Osteocyte (in vitro differentiated cells): ENCODE results near the gene NCAPG2. TPM values are rescaled to one million over a fixed set of nuclear protein-coding genes. Genes with fewer than 3 reads are reported as not detected.

Experiments
- DNase-seq: peaks from one replicate; pipeline ENCODE4 v3.0.0; 2021; ENCODE audit warnings: mixed read lengths; ENCODE audit not compliant: unreplicated experiment; ENCODE audit errors: extremely low spot score
- H3K27ac Mint-ChIP-seq: one replicate; pipeline ENCODE4 v1.8.0; 2021; ENCODE audit warnings: mild to moderate bottlenecking, mixed read lengths; ENCODE audit not compliant: unreplicated experiment
- H3K27me3 Mint-ChIP-seq: one replicate; pipeline ENCODE4 v1.8.0; 2021; ENCODE audit warnings: mixed read lengths; ENCODE audit not compliant: unreplicated experiment
- H3K36me3 Mint-ChIP-seq: one replicate; pipeline ENCODE4 v1.8.0; 2021; ENCODE audit warnings: mixed read lengths; ENCODE audit not compliant: unreplicated experiment
- H3K4me1 Mint-ChIP-seq: one replicate; pipeline ENCODE4 v1.8.0; 2021; ENCODE audit warnings: mixed read lengths; ENCODE audit not compliant: unreplicated experiment
- H3K4me3 Mint-ChIP-seq: one replicate; pipeline ENCODE4 v1.8.0; 2021; ENCODE audit warnings: mild to moderate bottlenecking, moderate library complexity, mixed read lengths; ENCODE audit not compliant: unreplicated experiment
- H3K9me3 Mint-ChIP-seq: one replicate; pipeline ENCODE4 v1.8.0; 2021; ENCODE audit warnings: mixed read lengths; ENCODE audit not compliant: unreplicated experiment
- CTCF ChIP-seq: fragments of 200-600 bp; sonication (generic); IDR thresholded peaks from 2 replicates; pipeline ENCODE4 v1.5.0; 2021; ENCODE audit warnings: antibody characterized with exemption, mild to moderate bottlenecking, moderate library complexity
- total RNA-seq: library from RNA; stranded (reverse); gene quantifications from 2 replicates; pipeline ENCODE4 v1.2.1, GENCODE V29; 2021

NCAPG2 gene
- total RNA-seq, 1 donor from 2014 or later, result 19.9 TPM

GRCh38 chr7:158586499-158587161 is 118.0 kb downstream of the NCAPG2 start:
- Mint-ChIP-seq H3K27me3 (peaks cover 9% of the 10 kb centered on the region), H3K36me3 (no peaks in the 10 kb centered on the region), H3K9me3 (no peaks in the 10 kb centered on the region), H3K4me3 (no peak overlapping the region), H3K4me1 (peaks cover 5% of the 10 kb centered on the region), H3K27ac (no peak overlapping the region)
- no peak for DNase-seq
- TF ChIP-seq CTCF, result no peak

- Mint-ChIP-seq H3K27me3 (peaks cover 9% of the 10 kb centered on the region), H3K4me1 (peaks cover 5% of the 10 kb centered on the region), H3K36me3 (no peaks in the 10 kb centered on the region), H3K27ac (no peak overlapping the region), H3K9me3 (no peaks in the 10 kb centered on the region), H3K4me3 (peak overlapping the region; percentile 61)
- no peak for TF ChIP-seq CTCF
- no peak for DNase-seq
Observed at GRCh38 chr7:158585721-158586498, 118.7 kb downstream of the NCAPG2 start.

- Mint-ChIP-seq H3K4me3 (no peak overlapping the region), H3K27ac (no peak overlapping the region), H3K9me3 (peaks cover 11% of the 10 kb centered on the region), H3K36me3 (no peaks in the 10 kb centered on the region), H3K27me3 (peaks cover 9% of the 10 kb centered on the region), H3K4me1 (peaks cover 5% of the 10 kb centered on the region)
- no peak for DNase-seq
- TF ChIP-seq CTCF, result no peak
Observed at GRCh38 chr7:158584407-158584806, 120.2 kb downstream of the NCAPG2 start.

- Mint-ChIP-seq H3K27ac (no peak overlapping the region), H3K36me3 (no peaks in the 10 kb centered on the region), H3K9me3 (peaks cover 12% of the 10 kb centered on the region), H3K4me3 (no peak overlapping the region), H3K27me3 (peaks cover 9% of the 10 kb centered on the region), H3K4me1 (peaks cover 5% of the 10 kb centered on the region)
- DNase-seq, result no peak
- no peak for TF ChIP-seq CTCF
Observed at GRCh38 chr7:158583810-158584209, 120.8 kb downstream of the NCAPG2 start.

- Mint-ChIP-seq H3K36me3 (no peaks in the 10 kb centered on the region), H3K4me1 (peaks cover 3% of the 10 kb centered on the region), H3K4me3 (no peak overlapping the region), H3K27ac (no peak overlapping the region), H3K27me3 (peaks cover 7% of the 10 kb centered on the region), H3K9me3 (peaks cover 12% of the 10 kb centered on the region)
- DNase-seq, result no peak
- no peak for TF ChIP-seq CTCF
Observed at GRCh38 chr7:158583143-158583542, 121.5 kb downstream of the NCAPG2 start.
